D341Med (cell line): ENCODE measurements around the gene DCTD.

ENCODE experiments used
- DNase-seq: peaks from one replicate; pipeline ENCODE4 v3.0.0; 2012; ENCODE audit warnings: low spot score

Gene DCTD

DNA sequence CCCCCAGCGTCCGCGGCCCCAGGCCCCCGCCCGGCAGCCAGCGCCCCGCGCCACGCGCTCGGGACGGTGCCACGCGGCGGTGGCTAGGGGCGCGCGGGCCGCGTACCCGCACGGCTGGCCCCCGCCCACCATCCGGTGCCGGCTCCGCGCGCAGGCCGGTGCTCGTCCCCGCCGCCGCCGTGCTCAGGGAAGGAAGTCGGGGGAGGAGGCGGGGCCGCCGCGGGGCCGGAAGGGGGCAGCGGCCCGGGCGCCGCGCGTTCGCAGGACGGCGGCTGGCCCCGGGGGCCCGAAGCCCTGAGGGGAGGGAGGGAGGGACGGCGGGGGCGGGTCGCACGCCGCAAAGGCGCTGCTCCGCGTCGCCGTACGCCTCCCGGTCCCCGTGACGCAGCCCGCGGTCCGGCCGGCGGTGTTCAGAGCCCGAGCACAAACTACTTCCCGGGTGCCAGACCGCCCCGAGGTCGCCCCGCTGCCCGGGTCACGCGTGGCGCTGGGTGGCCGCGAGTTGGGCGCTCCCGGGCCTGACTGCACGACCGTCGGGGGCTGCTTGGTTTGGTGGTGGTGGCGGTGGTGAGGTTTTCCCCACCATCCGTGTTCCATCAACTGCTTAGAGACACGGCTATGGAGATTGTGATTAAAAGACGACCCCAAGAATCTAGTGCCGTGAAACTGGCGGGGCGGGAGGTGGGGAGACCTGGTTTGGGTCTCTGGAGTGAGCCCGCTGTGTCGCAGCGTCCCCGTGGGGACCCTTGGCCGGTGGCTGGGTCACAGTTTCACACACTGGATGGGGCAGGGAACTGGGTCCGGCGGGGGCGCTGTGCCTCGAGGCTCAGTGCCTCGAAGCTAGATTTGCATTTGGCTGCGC, at the start of gene DCTD:
DCTD (minus strand) TSS at position 205 of the 862 bp plus-strand sequence. CDS start 1,818 bp downstream, outside the sequence.
- DNase-seq, result peak; percentile 90

GRCh38 chr4:182960746-182961145, 43.6 kb upstream of the DCTD start:
- no peak for DNase-seq

DNA sequence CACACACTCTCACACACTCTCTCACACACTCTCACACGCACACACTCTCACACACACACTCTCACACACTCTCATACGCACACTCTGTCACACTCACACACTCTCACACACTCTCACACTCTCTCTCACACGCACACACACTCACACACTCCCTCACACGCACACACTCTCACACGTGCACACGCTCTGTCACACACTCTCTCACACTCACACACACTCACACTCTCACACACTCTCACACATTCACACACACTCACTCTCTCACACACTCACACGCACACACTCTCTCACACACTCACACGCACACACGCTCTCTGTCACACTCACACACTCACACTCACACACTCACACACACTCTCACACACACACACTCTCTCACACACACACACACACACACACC, 43.0 kb upstream of the DCTD start:
- DNase-seq, result no peak

DNA sequence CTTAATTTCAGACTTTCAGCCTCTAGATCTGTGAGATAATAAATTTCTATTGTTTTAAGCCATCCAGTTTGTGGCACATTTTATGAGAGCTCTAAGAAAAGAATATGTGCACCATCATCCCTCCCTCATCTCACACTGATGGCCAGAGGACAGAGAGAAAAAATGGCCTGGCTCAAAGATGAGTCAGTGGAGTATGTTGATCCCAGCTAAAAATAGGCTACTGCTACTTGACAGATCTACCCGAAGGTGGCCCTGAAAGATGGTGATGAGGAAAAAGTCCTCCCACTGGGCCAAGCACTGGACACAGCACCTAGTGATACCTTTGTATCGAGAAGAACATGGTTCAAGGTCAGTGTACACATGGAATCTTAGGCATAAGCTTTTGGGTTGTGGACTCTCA, 38.2 kb upstream of the DCTD start:
- no peak for DNase-seq

DNA sequence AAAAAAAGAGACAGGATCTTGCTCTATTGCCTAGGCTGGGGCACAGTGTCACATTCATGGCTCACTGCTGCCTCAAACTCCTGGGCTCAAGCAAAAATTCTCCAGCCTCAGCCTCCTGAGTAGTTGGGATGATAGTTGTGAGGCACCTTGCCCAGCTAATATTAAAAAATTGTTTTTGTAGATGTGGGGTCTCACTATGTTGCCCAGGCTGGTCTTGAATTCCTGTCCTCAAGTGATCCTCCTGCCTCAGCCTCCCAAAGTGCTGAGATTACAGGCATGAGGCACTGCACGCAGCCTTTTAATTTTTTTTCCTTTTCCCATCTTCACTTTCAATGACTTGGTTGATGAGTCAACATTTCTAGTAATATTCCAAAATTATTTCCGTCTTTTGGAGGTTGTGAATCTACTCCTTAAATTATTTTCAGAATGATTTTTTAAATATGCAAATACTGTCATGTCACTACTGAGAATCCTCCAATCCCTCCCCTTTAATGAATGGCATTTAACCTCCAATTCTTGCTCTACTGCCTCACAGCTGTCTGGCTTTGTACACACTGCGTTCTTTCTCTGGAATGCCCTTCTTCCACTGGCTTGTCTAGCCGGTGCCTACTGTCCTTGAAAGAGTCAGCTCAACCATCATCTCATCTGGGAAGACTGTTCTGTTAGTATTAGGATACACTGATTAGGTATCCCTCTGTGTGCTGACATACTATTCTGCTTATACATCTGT, 27.5 kb upstream of the DCTD start:
- no peak for DNase-seq

DNA sequence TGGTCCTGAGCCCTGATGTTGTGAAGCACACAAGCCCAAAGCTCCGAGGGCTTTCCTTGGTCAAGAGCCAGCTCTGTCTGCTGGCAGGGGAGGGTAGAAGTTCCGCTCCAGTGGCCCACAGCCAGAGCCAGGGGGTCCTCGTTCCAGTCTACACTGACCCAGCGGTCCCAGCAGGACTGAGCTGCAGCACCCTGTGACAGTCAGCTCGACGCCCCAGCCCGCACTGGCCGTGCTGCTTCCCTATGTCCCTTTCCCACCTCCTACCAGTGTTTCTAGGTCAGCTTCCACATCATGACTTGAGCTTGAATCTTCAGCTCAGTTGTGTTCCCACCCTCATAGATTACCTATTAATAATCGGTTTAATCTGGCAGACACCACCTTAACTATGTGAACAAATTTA, 22.5 kb upstream of the DCTD start:
- DNase-seq, result no peak

DNA sequence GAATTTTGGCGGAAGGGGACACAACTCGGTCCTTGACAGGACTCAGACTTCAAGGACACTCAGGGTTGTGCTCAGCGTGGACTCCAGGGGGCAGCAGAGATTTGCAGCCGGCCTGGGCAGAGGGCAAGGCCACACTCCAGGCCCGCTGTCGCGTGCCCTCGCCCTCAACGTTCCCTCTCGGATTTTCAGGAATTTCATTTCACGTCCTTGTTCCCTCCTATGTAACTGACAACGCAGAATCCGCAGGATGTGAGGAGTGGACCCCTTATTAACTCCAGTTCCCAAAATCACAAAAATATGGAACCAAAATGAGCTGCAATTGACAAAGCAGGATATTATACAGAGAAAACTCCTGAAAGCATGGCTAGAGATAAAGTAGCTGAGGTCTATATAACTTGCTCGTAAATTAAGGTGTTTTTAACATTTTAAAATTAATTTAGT, 21.0 kb upstream of the DCTD start:
- DNase-seq, result peak; percentile 91

GRCh38 chr4:182937268-182938204, 20.4 kb upstream of the DCTD start:
- no peak for DNase-seq

DNA sequence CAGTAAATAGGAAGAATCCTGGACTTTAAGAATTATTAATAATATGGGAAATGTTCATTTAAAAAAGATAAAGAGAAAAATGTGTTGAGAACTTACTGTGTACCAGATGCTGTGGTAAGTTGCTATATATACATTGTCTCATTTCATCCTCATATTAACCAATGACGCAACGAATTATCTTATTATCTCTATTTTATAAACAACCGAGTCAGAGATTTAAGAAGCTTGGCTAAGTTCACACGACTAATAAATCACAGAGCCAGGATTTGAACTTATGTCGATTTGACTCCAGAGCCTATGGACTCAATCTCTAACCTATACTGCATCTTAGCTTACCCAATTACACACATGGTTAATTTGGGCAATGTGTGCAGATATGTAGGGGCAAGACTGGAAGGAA, 15.5 kb upstream of the DCTD start:
- DNase-seq, result no peak

GRCh38 chr4:182931691-182932345, 14.6 kb upstream of the DCTD start:
- DNase-seq, result no peak

DNA sequence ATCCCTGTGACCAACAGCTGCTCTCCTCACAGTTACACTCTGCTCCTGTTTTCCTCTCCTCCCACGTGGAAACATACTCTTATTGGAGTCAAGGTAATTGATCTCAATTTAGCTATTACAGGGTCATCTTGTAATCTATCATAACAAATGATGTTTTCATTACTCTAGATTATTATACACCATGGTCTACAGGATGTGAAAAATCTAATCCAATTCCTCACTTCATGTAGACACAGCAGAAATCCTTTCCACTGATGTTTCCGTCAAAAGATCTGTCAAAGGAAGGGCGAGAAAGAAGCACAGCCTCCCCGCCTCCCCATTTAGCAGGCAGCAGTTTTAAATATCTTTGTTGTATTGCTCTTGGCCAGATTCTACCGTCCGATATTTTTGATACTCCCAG, 13.7 kb upstream of the DCTD start:
- DNase-seq, result no peak

- DNase-seq, result no peak
Observed at GRCh38 chr4:182929296-182929695, 12.1 kb upstream of the DCTD start.

GRCh38 chr4:182928061-182928460, 10.9 kb upstream of the DCTD start:
- no peak for DNase-seq

DNA sequence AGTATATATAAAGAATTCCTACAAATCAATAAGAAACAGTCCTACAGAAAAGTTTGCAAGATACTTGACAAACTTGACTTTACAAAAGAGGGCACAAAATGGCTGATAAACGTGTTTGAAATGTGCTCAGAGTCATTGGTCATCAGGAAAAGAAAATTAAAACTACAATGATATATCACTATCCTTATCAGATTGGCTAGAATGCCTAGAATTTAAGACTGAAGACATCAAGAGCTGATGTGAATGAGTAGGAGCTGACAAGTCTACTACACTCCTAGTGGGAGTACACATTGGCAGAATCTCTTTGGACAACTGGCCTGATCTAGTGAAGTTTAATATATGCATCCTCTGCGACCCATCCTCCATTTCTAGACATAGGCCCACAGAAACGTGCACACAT, 10.3 kb upstream of the DCTD start:
- no peak for DNase-seq

GRCh38 chr4:182925855-182926254, 8.7 kb upstream of the DCTD start:
- DNase-seq, result no peak

DNA sequence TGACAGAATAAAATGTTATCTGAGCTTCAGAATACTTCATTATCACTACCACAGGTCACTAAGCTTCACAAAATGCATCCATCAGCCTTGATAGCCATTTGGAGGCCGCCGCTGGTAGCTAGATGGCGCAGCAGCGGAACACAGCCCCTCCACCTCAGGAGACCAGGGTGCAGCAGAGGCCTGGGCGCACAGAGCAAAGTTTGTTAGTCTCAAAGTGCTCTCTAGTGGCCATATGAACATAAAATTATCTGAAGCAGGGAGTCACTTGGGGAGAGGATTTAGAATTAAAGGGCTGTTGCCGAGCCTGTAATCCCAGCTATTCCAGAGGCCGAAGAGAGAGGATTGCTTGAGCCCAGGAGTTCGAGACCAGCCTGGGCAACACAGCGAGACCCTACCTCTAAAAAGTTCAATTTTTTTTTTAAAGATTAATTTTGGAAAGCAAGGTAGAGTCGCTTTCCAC, 8.1 kb upstream of the DCTD start:
- DNase-seq, result peak; percentile 84

DNA sequence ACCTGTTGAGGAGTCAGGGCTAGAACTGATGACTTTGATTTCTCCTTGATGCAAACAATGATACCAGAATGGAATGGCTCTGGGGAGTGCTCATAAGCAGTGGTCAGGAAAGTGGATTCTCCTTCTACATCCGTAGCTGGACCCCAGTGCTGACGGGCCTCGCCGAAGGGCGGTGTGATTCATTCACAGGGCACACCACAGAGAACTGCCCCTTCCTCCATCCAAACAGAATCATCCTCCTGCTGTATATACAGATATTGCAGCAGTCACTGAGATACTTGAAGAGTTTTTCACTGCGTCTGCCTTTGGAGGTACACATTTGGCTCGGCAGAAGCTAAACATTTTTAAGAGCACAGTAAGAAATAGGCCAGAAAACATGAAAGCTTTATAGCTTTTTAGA, 7.3 kb upstream of the DCTD start:
- DNase-seq, result no peak

DNA sequence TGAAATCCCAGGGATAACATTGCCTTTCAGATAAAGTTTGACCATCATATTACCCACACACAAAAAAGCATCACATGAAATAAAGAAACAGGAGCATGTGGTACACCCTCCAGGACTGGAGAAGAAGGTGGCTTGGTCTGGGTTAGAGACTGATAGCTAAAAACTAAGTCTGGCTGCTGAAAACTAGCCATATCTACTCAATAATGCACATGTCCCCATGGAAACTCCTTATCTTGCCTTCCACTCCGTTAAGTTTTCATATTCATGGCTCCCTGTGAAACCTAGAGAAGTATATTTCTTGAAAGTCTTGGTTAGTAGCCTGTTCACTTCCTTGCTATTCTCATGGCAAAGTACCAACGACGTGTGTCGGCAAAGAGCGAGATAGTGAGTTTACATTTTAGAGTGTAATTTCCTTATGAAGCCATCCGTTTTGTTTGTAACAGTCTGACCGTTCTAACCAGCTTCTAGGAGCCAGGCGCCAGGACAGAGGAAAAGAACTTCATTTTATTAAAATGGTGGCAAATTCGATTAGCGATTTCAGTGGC, 6.7 kb upstream of the DCTD start:
- DNase-seq, result no peak

GRCh38 chr4:182923366-182923765, 6.2 kb upstream of the DCTD start:
- no peak for DNase-seq

DNA sequence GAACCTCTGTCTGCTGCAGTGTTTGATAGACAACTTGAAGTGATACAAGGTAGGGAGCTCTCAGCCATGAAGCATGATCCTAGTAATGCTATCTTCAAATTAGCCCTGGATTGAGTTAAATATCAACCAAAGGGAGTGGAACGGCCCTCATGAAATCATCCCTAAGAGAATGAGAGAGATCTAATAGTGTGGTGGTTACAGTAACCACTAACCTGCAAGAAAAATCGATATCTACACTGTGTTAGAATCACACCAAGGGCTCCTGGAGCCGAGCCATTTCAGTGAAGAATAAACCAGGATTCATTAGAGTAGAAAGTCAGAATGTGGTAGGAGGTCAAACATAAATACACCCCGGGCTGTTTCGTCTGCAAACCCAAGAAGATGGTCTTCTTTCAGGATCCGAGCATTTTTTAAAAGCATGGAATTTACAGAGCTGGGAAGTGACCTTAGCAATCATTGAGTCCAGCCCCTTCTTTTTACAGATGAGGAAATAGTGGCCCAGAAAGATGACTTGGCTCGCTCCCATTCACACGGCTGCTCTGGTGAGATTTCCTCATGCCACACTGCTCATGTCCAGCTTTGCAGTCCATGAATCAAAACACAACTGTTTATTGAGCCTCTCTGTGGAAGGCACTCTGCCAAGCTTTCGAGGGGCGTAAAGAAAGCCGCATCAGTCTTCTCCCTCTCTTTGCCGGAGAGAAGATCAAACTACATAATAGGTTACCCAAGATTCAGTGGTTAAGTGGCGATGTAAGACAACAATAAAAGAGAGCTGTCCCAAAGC, 5.5 kb upstream of the DCTD start:
- DNase-seq, result no peak

GRCh38 chr4:182921608-182922007, 4.4 kb upstream of the DCTD start:
- no peak for DNase-seq
